ENCODE data around the gene RHBDL3.
A peak's percentile ranks its signal among the peaks of the same experiment; 100 is the strongest.
"Not testable (repeated sequence)": the region's sequence is repeated elsewhere in the genome, so short reads cannot be mapped to it uniquely, and the experiment has no call there.

The RHBDL3 gene

GRCh38 chr17:32292094-32292493 lies 26.5 kb downstream of the RHBDL3 start:
- no peak for DNase-seq

GRCh38 chr17:32297424-32297823 lies 31.8 kb downstream of the RHBDL3 start:
- DNase-seq: no peak

GRCh38 chr17:32297860-32298259 lies 32.2 kb downstream of the RHBDL3 start:
- DNase-seq: no peak

GRCh38 chr17:32298298-32298697 lies 32.7 kb downstream of the RHBDL3 start:
- DNase-seq: peak in 1 of 2 experiments; percentile 9

- DNase-seq: no peak
Observed at GRCh38 chr17:32298721-32299579, 33.3 kb downstream of the RHBDL3 start.

GRCh38 chr17:32299580-32300164 lies 34.0 kb downstream of the RHBDL3 start:
- DNase-seq: no peak

GRCh38 chr17:32302037-32302436 lies 36.4 kb downstream of the RHBDL3 start:
- no peak for DNase-seq

GRCh38 chr17:32302860-32303649 lies 37.4 kb downstream of the RHBDL3 start:
- no peak for DNase-seq

GRCh38 chr17:32303781-32304288 lies 38.2 kb downstream of the RHBDL3 start:
- DNase-seq: no peak

- no peak for DNase-seq
Observed at GRCh38 chr17:32305049-32305448, 39.4 kb downstream of the RHBDL3 start.

GRCh38 chr17:32307658-32308057 lies 42.0 kb downstream of the RHBDL3 start:
- DNase-seq: peak in 1 of 2 experiments; percentile 18

- DNase-seq: no peak
Observed at GRCh38 chr17:32311028-32311536, 45.5 kb downstream of the RHBDL3 start.

- no peak for DNase-seq
Observed at GRCh38 chr17:32314636-32315035, 49.0 kb downstream of the RHBDL3 start.

GRCh38 chr17:32315171-32315570 lies 49.5 kb downstream of the RHBDL3 start:
- no peak for DNase-seq

- not testable (repeated sequence) for DNase-seq
Observed at GRCh38 chr17:32316653-32317052, 51.0 kb downstream of the RHBDL3 start.

- no peak for DNase-seq
Observed at GRCh38 chr17:32317353-32317752, 51.7 kb downstream of the RHBDL3 start.

- DNase-seq: no peak
Observed at GRCh38 chr17:32318071-32318470, 52.4 kb downstream of the RHBDL3 start.

- peak; percentile 74 to 78 for DNase-seq
Observed at GRCh38 chr17:32319548-32319905, 53.9 kb downstream of the RHBDL3 start.

GRCh38 chr17:32320080-32320479 lies 54.4 kb downstream of the RHBDL3 start:
- DNase-seq: not testable (repeated sequence)

- DNase-seq: no peak
Observed at GRCh38 chr17:32320847-32321246, 55.2 kb downstream of the RHBDL3 start.

GRCh38 chr17:32323046-32323445 lies 57.4 kb downstream of the RHBDL3 start:
- no peak for DNase-seq

GRCh38 chr17:32323811-32324491 lies 58.3 kb downstream of the RHBDL3 start:
- DNase-seq: no peak

- no peak for DNase-seq
Observed at GRCh38 chr17:32327911-32328310, 62.3 kb downstream of the RHBDL3 start.

All from Kasumi-1 (cell line).